OCI-M1 (cell line): ENCODE results near the gene CPLX4.

Experiments
- DNase-seq: peaks from one replicate; lab custom pipeline; 2025; lab: John Stamatoyannopoulos, UW

Gene CPLX4

DNA sequence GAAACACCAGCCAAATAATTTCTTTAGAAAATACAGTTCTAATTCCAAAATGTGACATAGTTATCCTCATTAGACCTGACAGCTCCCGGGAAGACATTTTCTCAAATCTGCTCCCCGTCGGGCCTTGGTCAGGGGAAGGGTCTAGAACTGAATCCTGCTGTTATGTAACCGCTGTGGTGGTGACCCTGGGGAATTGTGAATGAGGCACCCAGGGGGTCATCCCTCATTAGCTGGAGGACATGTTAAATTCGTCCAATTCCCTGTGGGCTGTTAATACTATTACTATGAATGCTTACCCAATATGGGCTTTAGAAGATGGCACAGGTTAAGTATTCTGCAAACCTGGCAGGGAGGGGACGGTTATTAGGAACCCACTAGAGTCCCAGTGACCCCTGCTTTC, 11.8 kb downstream of the CPLX4 start:
- DNase-seq = no peak

GRCh38 chr18:59305295-59305694, 13.2 kb downstream of the CPLX4 start:
- no peak for DNase-seq

DNA sequence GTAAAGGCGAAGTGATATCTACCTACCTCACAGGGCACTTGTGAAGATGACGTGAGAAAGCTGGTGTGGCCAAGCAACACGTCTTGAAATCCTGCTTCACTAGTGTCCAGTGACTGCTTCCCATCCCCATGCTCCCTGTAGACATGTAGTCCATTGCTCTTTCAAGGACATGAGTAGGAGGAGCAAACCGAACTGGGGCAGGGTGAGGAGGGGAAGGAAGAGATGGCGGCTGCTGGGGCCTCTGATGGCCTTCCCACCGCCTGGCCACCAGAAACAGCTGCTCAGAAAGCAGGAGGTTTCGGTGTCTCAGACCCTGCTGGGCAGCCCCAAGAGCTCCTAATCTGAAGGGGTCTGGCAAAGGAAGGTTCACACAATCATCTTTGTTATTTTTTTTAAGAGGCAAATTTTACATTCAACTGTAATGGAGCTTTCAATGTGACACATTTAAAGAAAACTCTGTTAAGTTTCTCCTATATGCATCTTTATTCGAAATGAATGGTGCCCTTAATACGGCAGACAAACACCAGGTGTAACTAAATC, 14.7 kb downstream of the CPLX4 start:
- no peak for DNase-seq

GRCh38 chr18:59303006-59303405, 15.4 kb downstream of the CPLX4 start:
- no peak for DNase-seq

DNA sequence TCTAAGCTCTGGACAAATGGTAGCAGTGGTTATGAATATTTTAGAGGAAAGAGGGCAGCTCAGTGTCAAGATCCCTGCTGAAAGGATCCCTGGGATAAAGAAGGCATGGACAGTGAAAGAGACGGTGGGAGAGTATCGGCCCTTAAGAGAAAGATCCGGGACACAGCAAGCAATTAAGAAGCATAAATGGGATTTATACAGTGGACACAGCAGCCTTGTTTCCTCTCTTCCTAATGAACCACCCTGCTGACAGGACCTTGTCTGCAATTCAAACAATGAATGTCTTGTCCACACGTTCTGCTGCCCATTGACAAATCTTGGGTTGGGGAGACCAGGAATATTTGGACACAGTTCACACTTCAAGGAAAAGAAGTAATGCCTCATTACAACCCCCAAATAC, 16.5 kb downstream of the CPLX4 start:
- DNase-seq = no peak

- no peak for DNase-seq
Measured at GRCh38 chr18:59300676-59301285, 17.7 kb downstream of the CPLX4 start.

DNA sequence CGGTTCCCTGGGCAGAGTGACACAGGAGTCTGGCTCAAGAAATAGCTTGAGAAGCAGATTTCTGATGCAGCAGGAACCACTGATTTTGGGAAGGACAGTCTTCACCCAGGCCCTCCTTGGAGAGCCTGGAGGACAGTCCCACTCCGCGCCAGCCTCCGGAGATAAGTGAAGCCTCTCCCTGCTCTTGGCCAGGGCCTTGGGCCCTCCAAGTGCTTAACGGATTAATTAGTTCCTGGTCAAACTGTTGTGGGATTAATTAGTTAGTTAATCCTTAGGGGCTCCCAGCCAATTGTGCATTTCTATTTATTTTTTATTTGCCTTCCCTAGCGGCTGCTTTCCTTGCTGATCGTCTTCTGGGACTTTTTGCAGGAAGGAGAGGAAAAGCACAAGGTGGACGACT, 19.6 kb downstream of the CPLX4 start:
- DNase-seq = no peak

DNA sequence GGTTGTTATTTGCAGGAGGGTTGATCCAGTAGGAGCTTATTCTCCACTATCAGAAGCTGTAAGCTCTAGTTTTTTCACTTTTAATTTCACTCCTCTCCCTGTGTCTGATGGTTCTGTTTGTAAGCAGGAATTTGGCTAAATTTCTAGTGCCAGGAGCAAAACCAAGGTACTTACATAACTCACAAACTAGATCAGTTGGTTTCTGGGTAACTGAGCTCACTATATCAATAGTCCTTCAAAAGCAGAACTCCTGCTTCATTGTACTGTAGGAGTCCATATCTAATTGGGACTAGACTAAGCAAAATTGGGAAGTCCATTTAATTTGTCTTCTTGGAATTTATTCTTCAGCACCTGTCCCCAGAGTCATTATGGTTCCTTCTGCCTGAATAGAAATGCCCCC, 25.1 kb downstream of the CPLX4 start:
- DNase-seq = no peak

- DNase-seq = no peak
Measured at GRCh38 chr18:59286341-59286740, 32.1 kb downstream of the CPLX4 start.

DNA sequence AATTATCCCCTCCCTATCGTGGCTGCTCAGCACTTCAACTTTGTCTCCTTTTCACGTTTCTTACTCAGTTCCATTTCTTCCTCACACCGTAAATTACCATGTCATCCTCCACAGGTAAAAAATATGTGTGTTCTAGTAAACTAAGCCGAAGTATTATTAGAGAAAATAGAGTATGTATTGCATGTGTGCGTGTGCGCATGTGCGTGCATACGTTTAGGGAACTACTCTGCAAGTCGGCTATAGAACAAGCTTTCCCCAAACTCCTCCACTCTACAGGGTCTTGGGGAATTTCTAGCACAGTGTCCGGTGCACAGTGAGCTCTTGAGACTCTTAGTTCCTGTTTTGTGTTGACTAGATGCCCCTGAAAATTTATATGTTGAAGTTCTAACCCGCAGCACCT, 36.1 kb downstream of the CPLX4 start:
- DNase-seq = no peak

GRCh38 chr18:59279722-59280121, 38.7 kb downstream of the CPLX4 start:
- no peak for DNase-seq

DNA sequence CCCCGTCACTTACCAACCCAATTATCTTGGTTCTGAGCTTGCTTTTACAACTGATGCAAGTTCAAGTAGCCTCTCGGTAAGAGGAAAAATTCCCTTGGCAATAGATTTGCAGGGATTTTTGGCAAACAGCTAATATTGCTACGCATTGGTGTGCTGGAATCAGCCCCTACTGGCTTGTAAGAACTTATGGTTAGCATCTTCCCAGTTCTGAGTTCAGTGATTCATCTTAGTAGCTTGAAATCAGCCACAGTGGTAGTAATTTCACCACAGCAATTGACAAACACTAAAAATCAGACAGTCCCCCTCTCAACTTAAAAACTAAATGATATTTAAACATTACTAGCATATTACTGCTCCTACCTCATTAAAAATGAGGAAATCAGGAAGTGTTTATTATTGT, 39.3 kb downstream of the CPLX4 start:
- no peak for DNase-seq

GRCh38 chr18:59278793-59279192, 39.7 kb downstream of the CPLX4 start:
- DNase-seq = no peak

- DNase-seq = no peak
Measured at GRCh38 chr18:59276047-59276446, 42.4 kb downstream of the CPLX4 start.

GRCh38 chr18:59275406-59275949, 43.0 kb downstream of the CPLX4 start:
- no peak for DNase-seq

GRCh38 chr18:59274533-59274928, 43.9 kb downstream of the CPLX4 start:
- no peak for DNase-seq

GRCh38 chr18:59273759-59274532, 44.5 kb downstream of the CPLX4 start:
- DNase-seq = no peak

DNA sequence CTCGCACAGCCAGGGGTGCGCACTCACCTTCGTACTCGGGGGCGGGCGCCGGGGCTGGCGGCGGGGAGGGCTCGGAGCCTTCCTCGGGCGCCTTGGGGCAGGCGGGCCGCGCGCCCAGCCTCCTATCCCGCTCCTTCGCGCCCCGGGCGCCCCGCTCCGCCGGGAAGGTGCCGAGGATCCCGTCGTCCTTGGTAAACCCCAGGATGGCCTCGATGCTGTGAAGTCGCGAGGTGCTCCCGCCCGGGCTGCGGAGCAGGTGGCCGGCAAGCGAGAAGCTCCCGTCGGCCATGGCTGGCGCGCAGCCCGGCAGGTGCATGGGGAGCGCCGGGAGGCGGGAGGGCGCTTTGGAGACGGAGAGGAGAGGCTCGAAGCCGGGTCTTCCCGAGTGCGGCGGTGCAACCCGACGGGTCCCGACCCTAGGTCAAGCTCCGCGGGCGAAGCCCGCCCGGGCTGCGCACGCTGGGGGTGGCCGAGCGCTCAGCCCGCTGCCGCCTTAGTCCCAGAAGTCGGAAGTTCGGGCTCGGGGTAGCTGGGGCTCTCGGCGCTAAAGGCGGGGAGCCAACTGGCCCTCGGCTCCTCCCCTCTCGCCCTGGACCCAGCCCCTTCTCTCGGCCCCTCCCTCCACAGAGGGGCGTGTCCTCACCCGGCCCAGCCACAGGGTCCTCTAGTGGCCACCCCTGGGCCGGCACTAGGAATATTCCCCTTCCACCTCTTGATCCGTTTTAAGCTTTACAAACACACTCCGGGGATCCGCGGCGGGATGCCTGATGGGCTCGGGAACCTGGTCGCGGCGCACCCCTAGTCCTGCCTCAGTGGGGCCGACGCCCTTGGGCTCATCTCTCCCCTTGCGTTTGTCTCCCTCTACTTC, 45.3 kb downstream of the CPLX4 start, which contains the start of gene RAX:
RAX (minus strand) TSS at position 564 of the 868 bp plus-strand sequence; CDS start at position 316, 248 bp downstream.
- DNase-seq = no peak

DNA sequence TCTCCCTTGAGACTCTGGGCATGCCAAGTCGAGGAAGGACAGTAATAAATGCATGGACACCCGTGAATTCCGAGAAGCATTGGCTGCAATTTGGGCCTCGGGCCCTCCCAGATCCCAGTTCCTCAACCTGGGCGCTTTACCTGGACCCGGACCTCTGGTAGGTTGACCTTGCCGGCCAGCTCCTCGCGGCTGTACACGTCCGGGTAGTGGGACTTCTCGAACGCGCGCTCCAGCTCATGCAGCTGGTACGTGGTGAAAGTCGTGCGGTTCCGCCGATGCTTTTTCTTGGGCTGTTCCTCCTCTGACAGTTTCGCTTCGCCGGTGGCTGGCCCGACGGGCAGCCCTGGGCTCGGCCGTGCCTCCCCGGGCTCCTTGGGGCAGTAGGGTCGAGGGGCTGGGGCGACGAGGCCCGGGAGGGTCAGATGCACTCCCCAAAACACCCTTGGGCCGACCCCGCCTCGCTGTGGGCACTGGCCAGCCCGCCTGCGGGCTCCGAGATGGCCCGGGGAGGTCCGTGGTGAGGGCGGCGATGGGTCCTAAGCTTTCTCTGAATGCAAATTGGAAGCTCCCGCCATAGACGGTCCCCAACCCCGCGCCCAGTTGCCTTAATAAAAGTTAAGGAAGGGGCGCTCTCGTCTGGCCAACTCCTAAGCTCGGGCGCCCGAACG, 46.1 kb downstream of the CPLX4 start:
- no peak for DNase-seq

DNA sequence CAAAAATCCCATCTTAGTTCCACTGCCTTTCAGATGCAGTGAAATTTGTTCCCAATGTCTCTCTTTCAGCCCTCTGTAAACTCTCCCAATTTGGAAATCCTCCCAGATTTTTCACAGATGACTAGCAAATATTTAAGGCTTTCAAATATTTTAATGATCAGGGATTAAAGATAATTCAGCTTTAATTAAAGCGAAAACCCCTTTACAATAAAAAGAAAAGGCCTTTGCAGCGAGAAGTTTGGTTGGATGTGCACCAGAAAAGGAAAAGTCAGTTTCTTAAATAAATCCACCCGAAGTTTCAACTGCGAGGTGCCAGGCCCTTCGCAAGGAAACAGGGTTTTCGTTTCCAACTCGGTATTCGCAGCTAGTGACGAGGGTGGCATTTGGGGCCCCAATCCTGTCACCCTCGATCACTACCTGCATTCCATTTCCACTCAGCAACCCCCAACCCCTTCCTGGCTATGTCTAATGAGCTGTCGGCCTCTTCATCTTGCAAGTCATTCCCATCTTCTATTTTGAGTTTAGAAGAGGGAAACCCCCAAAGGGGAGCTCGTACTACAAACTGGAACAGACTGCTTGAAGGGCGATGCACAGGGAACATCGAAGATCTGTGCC, 46.7 kb downstream of the CPLX4 start:
- DNase-seq = no peak

DNA sequence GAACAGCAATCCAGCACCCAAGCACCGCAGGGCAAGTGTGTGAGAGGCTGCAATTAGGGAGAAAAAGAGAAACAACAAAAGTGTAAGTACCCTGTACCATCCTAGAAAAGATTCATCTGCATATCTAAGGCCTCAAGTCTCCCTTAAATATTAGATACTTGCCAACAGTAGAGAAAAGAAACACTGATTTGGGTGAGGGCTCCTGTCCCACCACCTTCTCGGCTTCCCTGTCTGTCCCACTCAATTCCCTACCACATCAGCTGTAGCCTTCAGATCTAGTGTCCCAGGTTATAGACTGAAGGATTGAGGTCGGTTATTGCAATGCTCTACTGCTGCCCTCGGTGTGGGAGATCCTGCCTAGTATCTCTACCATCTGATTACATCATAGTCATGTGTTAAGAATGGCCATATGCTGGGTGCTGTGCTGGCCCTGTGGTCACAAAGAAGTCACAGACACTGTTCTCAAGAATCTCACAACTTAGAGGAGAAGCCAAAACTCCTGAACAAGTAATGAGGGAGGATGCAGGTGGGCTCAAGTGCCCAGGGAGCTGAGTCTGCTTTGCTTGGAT, 47.7 kb downstream of the CPLX4 start:
- peak; percentile 67 for DNase-seq
